GM19351 (cell line): Measurements from ENCODE around the gene PALD1.
"Not testable (repeated sequence)": the region's sequence is repeated elsewhere in the genome, so short reads cannot be mapped to it uniquely, and the experiment has no call there.

ENCODE experiments used
- ATAC-seq: cut with Tn5 transposase; IDR thresholded peaks from one replicate; pipeline ENCODE4 v1.9.1; 2021; ENCODE audit warnings: mild to moderate bottlenecking, moderate library complexity; ENCODE audit not compliant: unreplicated experiment

The PALD1 gene

GRCh38 chr10:70568781-70569495, 90.4 kb downstream of the PALD1 start:
- no peak for ATAC-seq

- no peak for ATAC-seq
Observed at GRCh38 chr10:70571236-70571635, 92.7 kb downstream of the PALD1 start.

GRCh38 chr10:70571636-70572439, 93.3 kb downstream of the PALD1 start:
- no peak for ATAC-seq

- ATAC-seq: no peak
Observed at GRCh38 chr10:70573599-70574506, 95.3 kb downstream of the PALD1 start.

- no peak for ATAC-seq
Observed at GRCh38 chr10:70575486-70575873, 96.9 kb downstream of the PALD1 start.

- ATAC-seq: peak; percentile 46
Observed at GRCh38 chr10:70575874-70576802, 97.6 kb downstream of the PALD1 start.

GRCh38 chr10:70576803-70577517, 98.4 kb downstream of the PALD1 start:
- no peak for ATAC-seq

- peak; percentile 60 for ATAC-seq
Observed at GRCh38 chr10:70578371-70578947, 99.9 kb downstream of the PALD1 start.

- no peak for ATAC-seq
Observed at GRCh38 chr10:70579234-70580002, 100.9 kb downstream of the PALD1 start.

- not testable (repeated sequence) for ATAC-seq
Observed at GRCh38 chr10:70581176-70581575, 102.6 kb downstream of the PALD1 start.

- no peak for ATAC-seq
Observed at GRCh38 chr10:70582793-70583668, 104.5 kb downstream of the PALD1 start.

- no peak for ATAC-seq
Observed at GRCh38 chr10:70583669-70584037, 105.1 kb downstream of the PALD1 start.

- no peak for ATAC-seq
Observed at GRCh38 chr10:70584366-70584765, 105.8 kb downstream of the PALD1 start.

GRCh38 chr10:70584909-70585544, 106.5 kb downstream of the PALD1 start:
- ATAC-seq: no peak

GRCh38 chr10:70585578-70586169, 107.1 kb downstream of the PALD1 start:
- no peak for ATAC-seq

- ATAC-seq: no peak
Observed at GRCh38 chr10:70586348-70586930, 107.9 kb downstream of the PALD1 start.
